Measurements from ENCODE around the gene MAT2B. TPM values are rescaled to one million over a fixed set of nuclear protein-coding genes. Genes with fewer than 3 reads are reported as not detected.

MAT2B gene
- total RNA-seq, 2 experiments from 2014 or later: 71.5 to 71.6 TPM

DNA sequence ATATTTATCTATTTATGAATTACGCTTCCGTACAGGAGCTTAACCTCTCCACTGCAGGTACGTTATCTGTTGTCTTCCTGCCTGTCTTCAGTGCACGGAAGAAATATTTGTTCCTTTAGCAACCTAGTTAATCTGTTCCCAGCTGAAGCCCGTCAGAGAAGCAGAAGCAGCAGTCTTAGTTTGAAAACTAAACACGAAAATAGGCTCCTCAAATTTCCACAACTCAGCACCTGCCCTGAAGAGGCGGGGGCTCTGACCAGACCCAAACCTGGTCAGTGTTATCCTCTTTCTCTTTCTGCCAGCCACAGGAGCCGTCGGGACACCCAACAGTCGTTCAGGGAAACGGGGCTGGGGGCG is 46.0 kb upstream of the MAT2B start:
- ATAC-seq (no peak), DNase-seq (no peak)
- peaks cover 38% of the 10 kb centered on the region for H3K4me1 Mint-ChIP-seq (ENCODE audit: low read depth)
- peaks cover 43% of the 10 kb centered on the region for H3K36me3 Mint-ChIP-seq (ENCODE audit: low read depth)
- CTCF ChIA-PET: interaction anchor here (0.9 to 3.9 kb wide), 9 partner anchors 10 to 51 kb away, joined by 3 to 25 read pairs (median 5); partner anchors contain the start of genes CCNG1 and MAT2B
- intact Hi-C loops (cut with micrococcal nuclease): no loop called here
- H3K9me3 Mint-ChIP-seq: no peaks in the 10 kb centered on the region
- H3K4me3 Mint-ChIP-seq: peak overlapping the region; percentile 88
- H3K27me3 Mint-ChIP-seq: no peaks in the 10 kb centered on the region
- H3K27ac Mint-ChIP-seq: peak overlapping the region; percentile 100
- POLR2A ChIA-PET: interaction anchor here (1.4 to 6.4 kb wide), 7 partner anchors 9 to 57 kb away, joined by 5 to 168 read pairs (median 11); partner anchors contain the start of genes CCNG1 and MAT2B
- TF ChIP-seq, protein P1, sequence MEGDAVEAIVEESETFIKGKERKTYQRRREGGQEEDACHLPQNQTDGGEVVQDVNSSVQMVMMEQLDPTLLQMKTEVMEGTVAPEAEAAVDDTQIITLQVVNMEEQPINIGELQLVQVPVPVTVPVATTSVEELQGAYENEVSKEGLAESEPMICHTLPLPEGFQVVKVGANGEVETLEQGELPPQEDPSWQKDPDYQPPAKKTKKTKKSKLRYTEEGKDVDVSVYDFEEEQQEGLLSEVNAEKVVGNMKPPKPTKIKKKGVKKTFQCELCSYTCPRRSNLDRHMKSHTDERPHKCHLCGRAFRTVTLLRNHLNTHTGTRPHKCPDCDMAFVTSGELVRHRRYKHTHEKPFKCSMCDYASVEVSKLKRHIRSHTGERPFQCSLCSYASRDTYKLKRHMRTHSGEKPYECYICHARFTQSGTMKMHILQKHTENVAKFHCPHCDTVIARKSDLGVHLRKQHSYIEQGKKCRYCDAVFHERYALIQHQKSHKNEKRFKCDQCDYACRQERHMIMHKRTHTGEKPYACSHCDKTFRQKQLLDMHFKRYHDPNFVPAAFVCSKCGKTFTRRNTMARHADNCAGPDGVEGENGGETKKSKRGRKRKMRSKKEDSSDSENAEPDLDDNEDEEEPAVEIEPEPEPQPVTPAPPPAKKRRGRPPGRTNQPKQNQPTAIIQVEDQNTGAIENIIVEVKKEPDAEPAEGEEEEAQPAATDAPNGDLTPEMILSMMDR (IDR thresholded peaks at IDR 0.05): no peak

- H3K9me3 Mint-ChIP-seq: no peaks in the 10 kb centered on the region
- H3K36me3 Mint-ChIP-seq (ENCODE audit: low read depth): peaks cover 44% of the 10 kb centered on the region
- TF ChIP-seq, protein P1 (IDR thresholded peaks at IDR 0.05): peak; percentile 14
- peaks cover 35% of the 10 kb centered on the region for H3K4me1 Mint-ChIP-seq (ENCODE audit: low read depth)
- peak within 1 kb of the TSS; percentile 88 for H3K4me3 Mint-ChIP-seq
- peak; percentile 97 for DNase-seq
- ATAC-seq: peak; percentile 88
- CTCF ChIA-PET: interaction anchor here (0.6 to 3.9 kb wide), 12 partner anchors 11 to 52 kb away, joined by 3 to 25 read pairs (median 4); partner anchors contain the start of genes CCNG1 and MAT2B
- H3K27ac Mint-ChIP-seq: peak within 1 kb of the TSS; percentile 100
- POLR2A ChIA-PET: interaction anchor here (1.0 to 6.4 kb wide), 10 partner anchors 9 to 107 kb away, joined by 3 to 168 read pairs (median 8); partner anchors contain the start of genes CCNG1 and MAT2B
- no peaks in the 10 kb centered on the region for H3K27me3 Mint-ChIP-seq
- intact Hi-C loops (cut with micrococcal nuclease): loop anchor here (1.0 to 2.0 kb wide), 2 partner anchors 23 to 46 kb away; partner anchors contain the start of gene CCNG1
Observed at GRCh38 chr5:163459819-163460561, 45.4 kb upstream of the MAT2B start, which contains the start of gene NUDCD2. Gene NUDCD2 (minus strand): TSS chr5:163460102. CDS start chr5:163460050, 52 bp downstream.

DNA sequence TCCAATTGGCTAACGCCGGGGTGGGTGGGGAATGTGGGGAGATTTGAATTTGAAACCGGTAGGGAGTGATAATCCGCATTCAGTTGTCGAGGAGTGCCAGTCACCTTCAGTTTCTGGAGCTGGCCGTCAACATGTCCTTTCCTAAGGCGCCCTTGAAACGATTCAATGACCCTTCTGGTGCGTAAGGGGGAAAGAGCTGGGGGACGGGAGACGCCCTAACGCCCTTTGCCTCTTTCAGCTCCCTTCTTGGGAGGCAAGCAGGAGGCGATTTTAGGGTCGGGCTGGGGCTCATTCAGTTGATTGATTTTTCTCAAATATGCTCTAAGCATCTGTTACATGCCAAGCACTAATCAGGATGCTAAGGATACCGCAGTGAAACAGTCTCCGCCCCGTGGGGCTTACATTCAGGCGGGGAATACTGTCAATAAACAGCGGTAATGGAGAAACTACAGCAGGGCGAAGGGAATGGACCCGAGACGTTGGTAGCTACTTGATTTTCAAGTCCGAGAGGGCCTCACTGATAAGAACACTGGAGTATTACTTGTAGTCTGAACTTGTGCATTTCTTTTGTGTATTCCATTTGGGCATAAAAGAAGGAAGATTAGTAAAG is 44.8 kb upstream of the MAT2B start, which contains the start of gene HMMR:
TSS of gene HMMR (plus strand) at position 71 of the 610 bp plus-strand sequence. CDS start at position 132, 61 bp downstream.
- POLR2A ChIA-PET: interaction anchor here (1.0 to 6.4 kb wide), 12 partner anchors 8 to 106 kb away, joined by 3 to 168 read pairs (median 6); partner anchors contain the start of genes CCNG1 and MAT2B
- ATAC-seq (no peak), DNase-seq (no peak)
- intact Hi-C loops (cut with micrococcal nuclease): loop anchor here (1.0 to 2.0 kb wide), 2 partner anchors 24 to 46 kb away; partner anchors contain the start of gene CCNG1
- Mint-ChIP-seq H3K27me3 (no peaks in the 10 kb centered on the region), H3K4me1 (ENCODE audit: low read depth) (peaks cover 31% of the 10 kb centered on the region), H3K4me3 (peak within 1 kb of the TSS; percentile 88), H3K36me3 (ENCODE audit: low read depth) (peaks cover 40% of the 10 kb centered on the region), H3K27ac (peak within 1 kb of the TSS; percentile 100), H3K9me3 (no peaks in the 10 kb centered on the region)
- CTCF ChIA-PET: interaction anchor here (0.6 to 3.9 kb wide), 8 partner anchors 10 to 52 kb away, joined by 3 to 25 read pairs (median 6); partner anchors contain the start of genes CCNG1 and MAT2B
- TF ChIP-seq, protein P1 (IDR thresholded peaks at IDR 0.05): no peak

GRCh38 chr5:163463063-163463435 is 42.4 kb upstream of the MAT2B start:
- H3K4me1 Mint-ChIP-seq (ENCODE audit: low read depth): peaks cover 13% of the 10 kb centered on the region
- POLR2A ChIA-PET: interaction anchor here (6.0 to 6.4 kb wide), 2 partner anchors 22 to 44 kb away, joined by 110 to 168 read pairs; partner anchors contain the start of genes CCNG1 and MAT2B
- no peaks in the 10 kb centered on the region for H3K27me3 Mint-ChIP-seq
- CTCF ChIA-PET: interaction anchor here (0.9 kb wide), 1 partner anchor 36 kb away, joined by 3 read pairs; no protein-coding TSS in a partner anchor
- intact Hi-C loops (cut with micrococcal nuclease): no loop called here
- peaks cover 33% of the 10 kb centered on the region for H3K36me3 Mint-ChIP-seq (ENCODE audit: low read depth)
- no peaks in the 10 kb centered on the region for H3K9me3 Mint-ChIP-seq
- no peak overlapping the region for H3K27ac Mint-ChIP-seq
- ATAC-seq: no peak
- no peak for DNase-seq
- TF ChIP-seq, protein P1 (IDR thresholded peaks at IDR 0.05): no peak
- H3K4me3 Mint-ChIP-seq: no peak overlapping the region

All from activated CD8-positive, alpha-beta T cell treated with anti-CD3 and anti-CD28 coated beads for 36 hours (primary cell).